ENCODE data around the gene RPL32. TPM values are rescaled to one million over a fixed set of nuclear protein-coding genes. Genes with fewer than 3 reads are reported as not detected.
A peak's percentile ranks its signal among the peaks of the same experiment; 100 is the strongest.

Gene RPL32
- total RNA-seq, 1 donor from 2014 or later: 722 TPM

DNA sequence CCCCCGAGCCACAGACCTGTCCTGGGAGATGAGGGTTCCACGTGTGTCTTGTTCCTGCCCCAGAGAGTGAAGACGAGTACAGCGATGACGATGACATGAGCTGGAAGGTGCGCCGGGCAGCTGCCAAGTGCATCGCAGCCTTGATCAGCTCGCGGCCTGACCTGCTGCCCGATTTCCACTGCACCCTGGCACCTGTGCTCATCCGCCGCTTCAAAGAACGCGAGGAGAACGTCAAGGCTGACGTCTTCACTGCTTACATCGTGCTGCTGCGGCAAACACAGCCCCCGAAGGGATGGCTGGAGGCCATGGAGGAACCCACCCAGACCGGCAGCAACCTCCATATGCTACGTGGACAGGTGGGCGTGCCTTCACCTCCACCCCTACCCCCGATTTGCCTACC, 26.3 kb downstream of the RPL32 start:
- intact Hi-C loops (cut with DNase I): no loop called here

GRCh38 chr3:12813967-12814366, 27.4 kb downstream of the RPL32 start:
- DNase-seq (ENCODE audit: low spot score): no peak
- intact Hi-C loops (cut with DNase I): no loop called here

More for the DNA sequence above, 26.3 kb downstream of the RPL32 start:
- no peak for DNase-seq (ENCODE audit: low spot score)

- no peak for DNase-seq (ENCODE audit: low spot score)
- intact Hi-C loops (cut with DNase I): no loop called here
Observed at GRCh38 chr3:12812812-12813211, 28.6 kb downstream of the RPL32 start.

DNA sequence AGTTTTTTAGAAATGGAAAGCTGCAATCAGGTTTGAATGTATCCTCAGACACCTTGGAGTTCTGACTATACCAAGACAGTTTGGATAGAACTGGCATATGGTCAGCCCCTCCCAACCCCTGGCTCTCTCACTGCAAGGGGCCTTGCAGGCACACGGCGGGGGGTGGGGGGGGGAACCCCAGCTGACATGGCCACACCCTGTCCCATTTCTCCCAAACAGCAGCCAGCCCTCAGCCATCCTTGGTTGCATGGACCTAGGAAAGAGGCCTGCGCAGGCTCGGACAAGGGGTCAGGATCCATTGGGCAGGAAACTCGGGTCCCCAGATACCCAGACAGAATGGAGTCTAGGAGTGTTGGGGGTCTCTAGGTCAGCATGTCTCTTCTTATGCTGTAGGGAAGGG, 30.4 kb downstream of the RPL32 start:
- DNase-seq (ENCODE audit: low spot score): no peak
- intact Hi-C loops (cut with DNase I): no loop called here

- DNase-seq (ENCODE audit: low spot score): peak; percentile 97
- intact Hi-C loops (cut with DNase I): no loop called here
Observed at GRCh38 chr3:12810013-12810780, 31.2 kb downstream of the RPL32 start.

GRCh38 chr3:12809435-12809834, 31.9 kb downstream of the RPL32 start:
- no peak for DNase-seq (ENCODE audit: low spot score)
- intact Hi-C loops (cut with DNase I): loop anchor here (5.0 kb wide), 1 partner anchor 97 kb away; no protein-coding TSS in a partner anchor

- intact Hi-C loops (cut with DNase I): loop anchor here (5.0 kb wide), 1 partner anchor 97 kb away; no protein-coding TSS in a partner anchor
- no peak for DNase-seq (ENCODE audit: low spot score)
Observed at GRCh38 chr3:12809001-12809400, 32.4 kb downstream of the RPL32 start.

DNA sequence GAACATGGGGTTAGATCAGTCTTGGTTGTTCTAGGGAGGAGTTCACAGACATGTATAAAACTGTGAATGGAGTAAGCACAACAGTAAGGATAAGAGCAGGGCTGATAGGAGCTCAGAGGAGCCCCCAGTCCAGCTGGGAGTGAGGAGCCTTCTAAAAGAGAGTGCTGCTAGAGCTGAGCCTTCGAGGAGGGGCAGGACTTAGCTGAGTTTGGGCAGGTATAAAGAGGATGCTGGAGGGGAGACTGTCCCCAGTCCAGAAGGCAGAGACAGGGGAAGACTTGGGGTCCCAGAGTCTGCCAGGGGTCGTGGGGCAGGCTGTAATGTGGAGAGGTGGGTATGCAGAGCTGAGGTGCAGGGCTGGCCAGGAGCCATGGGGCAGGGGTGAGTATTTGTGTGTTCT, 32.8 kb downstream of the RPL32 start:
- DNase-seq (ENCODE audit: low spot score): peak; percentile 55
- intact Hi-C loops (cut with DNase I): loop anchor here (5.0 kb wide), 1 partner anchor 96 kb away; no protein-coding TSS in a partner anchor

- intact Hi-C loops (cut with DNase I): loop anchor here (5.0 kb wide), 1 partner anchor 95 kb away; no protein-coding TSS in a partner anchor
- peak; percentile 58 for DNase-seq (ENCODE audit: low spot score)
Observed at GRCh38 chr3:12807601-12808359, 33.6 kb downstream of the RPL32 start.

DNA sequence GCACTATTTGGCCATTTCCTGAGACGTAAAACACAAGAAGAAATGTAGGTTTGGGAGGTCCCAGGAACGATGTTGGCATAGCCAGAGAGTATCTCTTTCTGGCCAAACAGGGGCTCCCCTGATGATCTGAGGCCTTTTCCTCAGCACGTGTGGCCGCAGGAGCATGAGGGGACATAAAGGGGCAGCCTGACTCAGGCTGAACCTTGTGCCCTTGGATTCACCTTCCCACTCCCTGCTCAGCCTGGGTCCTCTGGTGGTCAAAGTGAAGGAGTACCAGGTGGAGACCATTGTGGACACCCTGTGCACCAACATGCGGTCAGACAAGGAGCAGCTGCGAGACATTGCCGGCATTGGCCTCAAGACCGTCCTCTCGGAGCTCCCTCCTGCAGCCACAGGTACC, 34.3 kb downstream of the RPL32 start:
- intact Hi-C loops (cut with DNase I): loop anchor here (5.0 kb wide), 1 partner anchor 95 kb away; no protein-coding TSS in a partner anchor
- DNase-seq (ENCODE audit: low spot score): peak; percentile 31

- intact Hi-C loops (cut with DNase I): no loop called here
- DNase-seq (ENCODE audit: low spot score): peak; percentile 22
Observed at GRCh38 chr3:12803371-12803770, 38.0 kb downstream of the RPL32 start.

DNA sequence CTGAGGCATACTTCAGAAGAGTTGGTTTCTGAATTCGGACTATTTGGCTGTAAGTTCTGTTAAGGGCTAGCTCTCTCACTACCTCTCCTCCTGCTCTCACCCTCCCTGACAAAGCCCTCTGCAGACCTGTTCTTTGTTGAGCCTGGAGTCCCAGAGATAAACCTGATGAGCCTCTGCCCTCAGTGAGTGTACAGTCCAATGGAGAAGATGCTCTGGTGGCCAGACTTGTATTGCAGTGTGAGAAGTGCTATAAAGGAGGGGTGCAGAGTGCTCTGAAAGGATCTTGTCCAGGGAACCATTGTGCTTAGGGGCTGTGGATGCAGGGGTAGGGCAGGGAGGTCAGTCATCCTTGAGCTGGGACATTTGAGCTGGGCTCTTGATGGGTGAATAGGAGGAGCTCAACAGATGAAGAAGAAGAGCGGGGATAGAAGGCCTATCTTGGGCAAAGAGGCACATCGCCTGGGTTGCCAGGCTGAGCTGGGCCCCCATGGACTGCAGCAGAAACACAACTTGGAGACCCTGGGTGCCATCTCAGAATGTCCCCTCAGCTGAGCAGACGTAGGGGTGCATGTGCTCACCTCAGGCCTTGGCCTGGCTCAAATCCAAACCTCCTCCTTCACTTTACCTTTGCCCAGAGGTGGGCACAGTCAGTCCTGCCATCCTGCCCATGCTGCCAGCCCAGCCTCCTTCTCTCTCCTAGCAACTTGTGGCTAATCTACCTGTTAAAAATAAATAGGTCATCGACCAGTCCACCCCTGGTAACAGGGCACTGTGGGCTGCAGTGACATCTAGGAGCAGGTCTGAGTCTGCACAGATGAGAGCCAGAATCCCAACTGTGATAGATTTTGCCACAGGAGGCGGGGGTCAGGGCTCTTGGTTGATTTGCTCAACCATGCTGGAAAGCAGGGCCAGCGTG, 41.6 kb downstream of the RPL32 start:
- peak; percentile 71 for DNase-seq (ENCODE audit: low spot score)
- intact Hi-C loops (cut with DNase I): loop anchor here (5.0 kb wide), 1 partner anchor 72 kb away; no protein-coding TSS in a partner anchor

GRCh38 chr3:12798559-12799179, 42.7 kb downstream of the RPL32 start:
- DNase-seq (ENCODE audit: low spot score): no peak
- intact Hi-C loops (cut with DNase I): loop anchor here (5.0 kb wide), 1 partner anchor 71 kb away; no protein-coding TSS in a partner anchor

- intact Hi-C loops (cut with DNase I): loop anchor here (5.0 kb wide), 1 partner anchor 71 kb away; no protein-coding TSS in a partner anchor
- DNase-seq (ENCODE audit: low spot score): no peak
Observed at GRCh38 chr3:12797892-12798558, 43.3 kb downstream of the RPL32 start.

DNA sequence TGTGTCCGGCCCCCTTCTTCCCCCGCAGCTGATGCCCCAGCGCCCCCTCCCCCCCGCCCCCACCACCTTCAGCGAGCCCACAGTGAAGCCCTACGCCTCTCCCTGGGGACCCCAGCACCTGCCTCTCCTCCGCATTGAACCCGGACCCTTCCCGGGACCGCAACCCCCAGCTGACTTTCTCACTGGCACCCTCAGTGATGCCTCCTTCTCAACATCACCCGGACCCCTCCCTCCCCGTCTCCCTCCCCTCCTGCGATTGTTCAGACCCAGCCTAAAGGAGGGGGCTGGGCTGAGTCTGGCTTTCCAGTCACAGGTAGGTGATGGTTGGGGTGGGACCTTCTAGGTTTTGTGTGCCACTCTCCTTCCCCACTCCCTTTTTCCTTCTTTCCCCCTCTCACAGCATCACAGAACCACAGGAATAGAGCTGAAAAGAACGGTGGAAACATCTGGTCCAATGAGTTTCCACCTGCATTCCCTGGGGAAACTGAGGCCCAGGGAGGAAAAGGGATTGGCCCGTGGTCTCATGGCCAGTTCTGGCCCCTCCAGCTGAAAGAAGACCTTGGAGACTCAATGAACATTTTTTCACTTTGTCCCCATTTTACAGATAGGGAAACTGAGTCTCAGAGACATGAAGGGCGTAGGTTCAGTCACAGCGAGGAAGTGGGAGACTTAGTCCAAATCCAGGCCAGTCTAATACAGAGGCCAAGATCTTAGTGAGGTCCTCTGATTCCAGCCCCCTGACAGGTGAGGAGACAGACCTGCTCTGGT, 44.1 kb downstream of the RPL32 start:
- no peak for DNase-seq (ENCODE audit: low spot score)
- intact Hi-C loops (cut with DNase I): loop anchor here (5.0 kb wide), 1 partner anchor 70 kb away; no protein-coding TSS in a partner anchor

DNA sequence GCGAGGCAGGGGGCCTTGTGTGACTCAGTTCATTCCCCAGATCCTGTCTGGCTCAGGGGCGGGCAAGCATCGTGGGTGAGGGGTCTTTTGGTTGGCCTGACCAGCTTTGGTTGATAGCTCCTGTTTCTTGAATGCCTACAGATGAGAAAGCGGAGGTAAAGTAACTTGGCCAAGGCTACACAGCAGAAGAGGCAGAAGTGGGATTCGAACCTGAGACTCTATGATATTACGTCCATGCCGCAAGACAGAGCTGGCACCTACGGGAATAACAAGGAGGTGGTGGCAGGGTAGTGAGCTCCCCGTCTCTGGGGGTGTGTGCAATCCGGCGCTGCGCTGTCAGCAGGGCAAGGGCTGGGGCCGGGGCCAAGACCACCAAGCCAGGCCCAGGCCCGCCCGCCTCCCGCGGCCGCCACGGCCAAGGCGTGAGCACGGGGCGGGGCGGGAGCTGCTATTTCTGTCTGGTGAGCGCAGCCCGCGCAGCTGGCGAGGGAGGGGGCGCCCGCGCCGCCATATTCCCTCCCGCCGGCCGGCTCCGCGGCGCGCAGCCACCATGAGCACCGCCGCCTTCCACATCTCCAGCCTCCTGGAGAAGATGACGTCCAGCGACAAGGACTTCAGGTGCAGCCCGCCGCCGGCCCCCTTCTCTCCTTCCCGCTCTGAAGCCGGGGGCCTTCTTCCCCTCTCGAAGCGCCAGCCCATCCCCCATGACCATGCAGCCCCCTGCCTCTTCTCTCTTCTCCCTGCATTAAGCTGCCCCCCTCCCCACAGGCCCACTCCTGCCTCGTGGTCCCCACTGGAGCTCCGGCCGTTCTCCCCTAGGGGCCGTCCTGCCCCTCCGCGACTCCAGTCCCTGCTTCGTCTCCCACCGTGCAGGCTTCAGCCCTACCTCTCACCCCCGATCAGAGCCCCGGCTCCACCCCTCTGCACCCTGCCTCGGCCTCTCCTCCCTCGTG, 44.9 kb downstream of the RPL32 start, which contains the start of gene CAND2:
Gene CAND2, plus strand, starts transcription at position 510 of the 953 bp plus-strand sequence. Its CDS starts 41 bp downstream, at position 551.
- intact Hi-C loops (cut with DNase I): loop anchor here (5.0 kb wide), 1 partner anchor 69 kb away; no protein-coding TSS in a partner anchor
- peak; percentile 88 for DNase-seq (ENCODE audit: low spot score)

Data from cardiac septum (tissue), 1 donor.